ENCODE results near the gene PGC. TPM values are rescaled to one million over a fixed set of nuclear protein-coding genes. Genes with fewer than 3 reads are reported as not detected.
A peak's percentile ranks its signal among the peaks of the same experiment; 100 is the strongest.

PGC gene
- total and polyA plus RNA-seq, 9 of the 15 experiments (the other 6 are each of a cell fraction or from before 2014, with no cell fraction given) = 0.17 to 0.40 TPM; not detected in 7

DNA sequence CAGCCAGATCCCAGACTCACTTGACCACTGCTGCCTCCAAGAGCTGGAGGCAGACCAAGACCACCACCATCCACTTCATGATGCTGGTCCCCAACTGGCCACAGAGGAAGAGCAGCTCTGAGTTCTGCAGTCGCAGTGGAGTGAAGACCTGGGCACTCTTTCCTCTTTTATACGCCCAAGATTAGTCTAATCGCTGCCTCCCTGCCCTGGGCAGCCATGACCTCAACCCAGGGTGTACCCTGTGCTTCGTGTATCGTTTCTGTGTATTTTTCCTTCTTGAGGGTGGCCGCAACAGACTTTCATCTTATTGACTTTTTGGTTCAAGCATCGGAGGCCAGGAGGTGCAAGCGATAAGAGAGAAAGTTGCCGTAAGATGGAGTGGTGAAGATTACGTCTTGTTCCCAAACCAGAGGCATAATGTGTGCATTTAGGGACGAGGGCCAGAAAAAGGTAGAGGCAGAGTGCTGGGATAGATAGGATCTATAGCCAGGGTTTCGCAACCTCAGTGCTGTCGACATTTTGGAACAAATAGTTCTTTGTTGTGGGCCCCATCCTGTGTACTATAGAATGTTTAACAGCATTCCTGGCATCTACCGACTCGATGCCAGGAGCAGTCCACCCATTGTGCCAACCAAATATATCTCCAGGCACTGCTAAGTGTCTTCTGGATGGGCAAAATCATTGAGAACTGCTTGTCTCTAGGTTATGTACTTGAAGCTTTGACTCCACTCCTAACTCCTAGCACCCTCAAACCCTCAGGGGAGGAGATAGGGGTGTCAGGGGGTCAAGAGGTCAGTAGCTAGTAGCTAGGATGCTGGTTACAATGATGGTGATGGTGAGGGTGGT is at the start of gene PGC (continued):
- TF ChIP-seq KDM4B (IDR thresholded peaks at IDR 0.05; ENCODE audit: borderline replicate concordance in 2 of 2, low read depth in 1 of 2) (no peak), TFAM (CRISPR knock-in tag; conservative IDR thresholded peaks at IDR 0.05) (no peak), KAT7 (CRISPR knock-in tag; IDR thresholded peaks at IDR 0.05; ENCODE audit: borderline replicate concordance) (no peak), DIDO1 (tag; IDR thresholded peaks at IDR 0.05; ENCODE audit: low read depth) (no peak), NR2C1 (IDR thresholded peaks at IDR 0.05) (no peak), NR2C1 (tag; IDR thresholded peaks at IDR 0.05) (no peak), SAP30 (IDR thresholded peaks at IDR 0.05; ENCODE audit: borderline replicate concordance, insufficient read depth, low read depth, low read length, poor library complexity, severe bottlenecking) (no peak), HINFP (tag; conservative IDR thresholded peaks at IDR 0.05; ENCODE audit: low read depth) (no peak), ZBTB9 (CRISPR knock-in tag; IDR thresholded peaks at IDR 0.05) (no peak), ZFP30 (CRISPR knock-in tag; IDR thresholded peaks at IDR 0.05; ENCODE audit: borderline replicate concordance) (no peak), ZNF384 (IDR thresholded peaks at IDR 0.05; ENCODE audit: low read depth, low read length) (no peak), NONO (IDR thresholded peaks at IDR 0.05; ENCODE audit: low read depth in 2 of 2, low read length in 1 of 2) (no peak), SUPT5H (IDR thresholded peaks at IDR 0.05) (no peak), HDAC2 (IDR thresholded peaks at IDR 0.05) (peak; percentile 51; the same call in 1 of the 2 replicates), EP300 (IDR thresholded peaks at IDR 0.05; ENCODE audit: low read length) (peak; percentile 64; the same call in 1 of the 2 replicates), NRF1 (conservative IDR thresholded peaks at IDR 0.05 in 1 of 2, IDR thresholded peaks at IDR 0.05 in 1 of 2) (no peak)
- TF ChIP-seq, protein P1, sequence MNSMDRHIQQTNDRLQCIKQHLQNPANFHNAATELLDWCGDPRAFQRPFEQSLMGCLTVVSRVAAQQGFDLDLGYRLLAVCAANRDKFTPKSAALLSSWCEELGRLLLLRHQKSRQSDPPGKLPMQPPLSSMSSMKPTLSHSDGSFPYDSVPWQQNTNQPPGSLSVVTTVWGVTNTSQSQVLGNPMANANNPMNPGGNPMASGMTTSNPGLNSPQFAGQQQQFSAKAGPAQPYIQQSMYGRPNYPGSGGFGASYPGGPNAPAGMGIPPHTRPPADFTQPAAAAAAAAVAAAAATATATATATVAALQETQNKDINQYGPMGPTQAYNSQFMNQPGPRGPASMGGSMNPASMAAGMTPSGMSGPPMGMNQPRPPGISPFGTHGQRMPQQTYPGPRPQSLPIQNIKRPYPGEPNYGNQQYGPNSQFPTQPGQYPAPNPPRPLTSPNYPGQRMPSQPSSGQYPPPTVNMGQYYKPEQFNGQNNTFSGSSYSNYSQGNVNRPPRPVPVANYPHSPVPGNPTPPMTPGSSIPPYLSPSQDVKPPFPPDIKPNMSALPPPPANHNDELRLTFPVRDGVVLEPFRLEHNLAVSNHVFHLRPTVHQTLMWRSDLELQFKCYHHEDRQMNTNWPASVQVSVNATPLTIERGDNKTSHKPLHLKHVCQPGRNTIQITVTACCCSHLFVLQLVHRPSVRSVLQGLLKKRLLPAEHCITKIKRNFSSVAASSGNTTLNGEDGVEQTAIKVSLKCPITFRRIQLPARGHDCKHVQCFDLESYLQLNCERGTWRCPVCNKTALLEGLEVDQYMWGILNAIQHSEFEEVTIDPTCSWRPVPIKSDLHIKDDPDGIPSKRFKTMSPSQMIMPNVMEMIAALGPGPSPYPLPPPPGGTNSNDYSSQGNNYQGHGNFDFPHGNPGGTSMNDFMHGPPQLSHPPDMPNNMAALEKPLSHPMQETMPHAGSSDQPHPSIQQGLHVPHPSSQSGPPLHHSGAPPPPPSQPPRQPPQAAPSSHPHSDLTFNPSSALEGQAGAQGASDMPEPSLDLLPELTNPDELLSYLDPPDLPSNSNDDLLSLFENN (IDR thresholded peaks at IDR 0.05; ENCODE audit: low read depth in 2 of 2, low read length in 2 of 2) = no peak
- TF ChIP-seq, protein P2, sequence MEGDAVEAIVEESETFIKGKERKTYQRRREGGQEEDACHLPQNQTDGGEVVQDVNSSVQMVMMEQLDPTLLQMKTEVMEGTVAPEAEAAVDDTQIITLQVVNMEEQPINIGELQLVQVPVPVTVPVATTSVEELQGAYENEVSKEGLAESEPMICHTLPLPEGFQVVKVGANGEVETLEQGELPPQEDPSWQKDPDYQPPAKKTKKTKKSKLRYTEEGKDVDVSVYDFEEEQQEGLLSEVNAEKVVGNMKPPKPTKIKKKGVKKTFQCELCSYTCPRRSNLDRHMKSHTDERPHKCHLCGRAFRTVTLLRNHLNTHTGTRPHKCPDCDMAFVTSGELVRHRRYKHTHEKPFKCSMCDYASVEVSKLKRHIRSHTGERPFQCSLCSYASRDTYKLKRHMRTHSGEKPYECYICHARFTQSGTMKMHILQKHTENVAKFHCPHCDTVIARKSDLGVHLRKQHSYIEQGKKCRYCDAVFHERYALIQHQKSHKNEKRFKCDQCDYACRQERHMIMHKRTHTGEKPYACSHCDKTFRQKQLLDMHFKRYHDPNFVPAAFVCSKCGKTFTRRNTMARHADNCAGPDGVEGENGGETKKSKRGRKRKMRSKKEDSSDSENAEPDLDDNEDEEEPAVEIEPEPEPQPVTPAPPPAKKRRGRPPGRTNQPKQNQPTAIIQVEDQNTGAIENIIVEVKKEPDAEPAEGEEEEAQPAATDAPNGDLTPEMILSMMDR (IDR thresholded peaks at IDR 0.05 in 2 of 3, conservative IDR thresholded peaks at IDR 0.05 in 1 of 3; ENCODE audit: insufficient read depth in 2 of 3, low read depth in 1 of 3, low read length in 3 of 3) = no peak
